HL-60 (cell line): ENCODE results near the gene LCE3B.

ENCODE experiments used
- GABPA ChIP-seq: IDR thresholded peaks from 2 replicates; pipeline ENCODE4 v1.6.1; 2012; ENCODE audit warnings: low read depth
- POLR2AphosphoS5 ChIP-seq: IDR thresholded peaks from 2 replicates; pipeline ENCODE4 v1.6.1; 2012; ENCODE audit warnings: low read depth
- REST ChIP-seq: IDR thresholded peaks from 2 replicates; pipeline ENCODE4 v1.6.1; 2012; ENCODE audit warnings: low read depth; ENCODE audit not compliant: insufficient replicate concordance
- SPI1 ChIP-seq: IDR thresholded peaks from 2 replicates; pipeline ENCODE4 v1.6.1; 2012; ENCODE audit warnings: low read depth, mild to moderate bottlenecking, borderline replicate concordance
- TF ChIP-seq, protein P1 (sequence below): IDR thresholded peaks from one replicate; pipeline ENCODE4 v1.5.1; 2011; ENCODE audit warnings: low read length, control low read depth, inconsistent platforms; ENCODE audit not compliant: insufficient read depth

DNA sequence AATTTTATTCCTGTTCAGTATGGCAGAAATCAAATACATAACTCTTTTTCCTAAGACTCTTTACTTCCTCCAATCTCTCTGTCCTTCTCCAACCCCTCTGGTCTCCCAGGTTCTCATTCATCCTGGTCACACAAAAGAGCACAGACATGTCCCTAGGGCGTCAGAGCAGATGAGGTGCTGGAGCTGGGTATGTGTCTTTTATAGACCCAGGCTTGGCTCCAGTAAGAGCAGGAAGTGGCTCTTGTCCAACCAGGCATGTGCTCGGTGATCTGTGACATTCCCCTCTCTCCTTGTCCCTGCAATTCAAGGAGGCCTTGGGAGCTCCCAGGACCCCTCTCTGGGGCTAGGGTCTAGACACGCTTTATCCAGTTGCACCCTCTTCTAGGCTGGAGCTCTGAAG lies 31.5 kb downstream of the LCE3B start:
- TF ChIP-seq, protein P1, sequence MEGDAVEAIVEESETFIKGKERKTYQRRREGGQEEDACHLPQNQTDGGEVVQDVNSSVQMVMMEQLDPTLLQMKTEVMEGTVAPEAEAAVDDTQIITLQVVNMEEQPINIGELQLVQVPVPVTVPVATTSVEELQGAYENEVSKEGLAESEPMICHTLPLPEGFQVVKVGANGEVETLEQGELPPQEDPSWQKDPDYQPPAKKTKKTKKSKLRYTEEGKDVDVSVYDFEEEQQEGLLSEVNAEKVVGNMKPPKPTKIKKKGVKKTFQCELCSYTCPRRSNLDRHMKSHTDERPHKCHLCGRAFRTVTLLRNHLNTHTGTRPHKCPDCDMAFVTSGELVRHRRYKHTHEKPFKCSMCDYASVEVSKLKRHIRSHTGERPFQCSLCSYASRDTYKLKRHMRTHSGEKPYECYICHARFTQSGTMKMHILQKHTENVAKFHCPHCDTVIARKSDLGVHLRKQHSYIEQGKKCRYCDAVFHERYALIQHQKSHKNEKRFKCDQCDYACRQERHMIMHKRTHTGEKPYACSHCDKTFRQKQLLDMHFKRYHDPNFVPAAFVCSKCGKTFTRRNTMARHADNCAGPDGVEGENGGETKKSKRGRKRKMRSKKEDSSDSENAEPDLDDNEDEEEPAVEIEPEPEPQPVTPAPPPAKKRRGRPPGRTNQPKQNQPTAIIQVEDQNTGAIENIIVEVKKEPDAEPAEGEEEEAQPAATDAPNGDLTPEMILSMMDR = no peak
- TF ChIP-seq POLR2AphosphoS5 = no peak
- no peak for TF ChIP-seq REST
- no peak for TF ChIP-seq GABPA
- no peak for TF ChIP-seq SPI1
